T-helper 2 cell treated with Interferon-gamma antibody and Interleukin-4, amounts not matched to agents 5 μg/mL and 100 μg/mL, for 36 hours (primary cell): ENCODE measurements around the gene SLC6A2.

Experiments
- DNase-seq: peaks from one replicate; pipeline ENCODE4 v3.0.0; 2021; ENCODE audit warnings: low spot score
- H3K27ac Mint-ChIP-seq: one replicate; pipeline ENCODE4 v1.8.0; 2021; ENCODE audit warnings: mild to moderate bottlenecking, mixed read lengths
- H3K27me3 Mint-ChIP-seq: one replicate; pipeline ENCODE4 v1.8.0; 2021; ENCODE audit warnings: low read depth, mixed read lengths
- H3K36me3 Mint-ChIP-seq: one replicate; pipeline ENCODE4 v1.8.0; 2021; ENCODE audit warnings: low read depth, mixed read lengths
- H3K4me1 Mint-ChIP-seq: one replicate; pipeline ENCODE4 v1.8.0; 2021; ENCODE audit warnings: low read depth, mixed read lengths
- H3K4me3 Mint-ChIP-seq: one replicate; pipeline ENCODE4 v1.8.0; 2022; ENCODE audit warnings: mild to moderate bottlenecking, moderate library complexity, mixed read lengths
- H3K9me3 Mint-ChIP-seq: one replicate; pipeline ENCODE4 v1.8.0; 2021; ENCODE audit warnings: mixed read lengths

The SLC6A2 gene

GRCh38 chr16:55671206-55671973, 15.6 kb downstream of the SLC6A2 start:
- no peak for DNase-seq

GRCh38 chr16:55671974-55672280, 16.1 kb downstream of the SLC6A2 start:
- Mint-ChIP-seq H3K36me3 (no peaks in the 10 kb centered on the region), H3K9me3 (no peaks in the 10 kb centered on the region), H3K4me1 (no peaks in the 10 kb centered on the region), H3K4me3 (no peak overlapping the region), H3K27me3 (no peaks in the 10 kb centered on the region), H3K27ac (no peak overlapping the region)
- DNase-seq: no peak

More at GRCh38 chr16:55671206-55671973, 15.6 kb downstream of the SLC6A2 start:
- Mint-ChIP-seq H3K9me3 (no peaks in the 10 kb centered on the region), H3K27ac (no peak overlapping the region), H3K36me3 (no peaks in the 10 kb centered on the region), H3K27me3 (no peaks in the 10 kb centered on the region), H3K4me1 (no peaks in the 10 kb centered on the region), H3K4me3 (no peak overlapping the region)

GRCh38 chr16:55672471-55672870, 16.7 kb downstream of the SLC6A2 start:
- Mint-ChIP-seq H3K27me3 (no peaks in the 10 kb centered on the region), H3K4me1 (no peaks in the 10 kb centered on the region), H3K36me3 (no peaks in the 10 kb centered on the region), H3K27ac (no peak overlapping the region), H3K4me3 (no peak overlapping the region), H3K9me3 (no peaks in the 10 kb centered on the region)
- no peak for DNase-seq

- H3K9me3 Mint-ChIP-seq: no peaks in the 10 kb centered on the region
- no peak overlapping the region for H3K4me3 Mint-ChIP-seq
- no peak for DNase-seq
- H3K36me3 Mint-ChIP-seq: no peaks in the 10 kb centered on the region
- H3K27ac Mint-ChIP-seq: no peak overlapping the region
- H3K27me3 Mint-ChIP-seq: no peaks in the 10 kb centered on the region
- H3K4me1 Mint-ChIP-seq: no peaks in the 10 kb centered on the region
Observed at GRCh38 chr16:55678161-55678821, 22.5 kb downstream of the SLC6A2 start.

GRCh38 chr16:55682086-55682485, 26.3 kb downstream of the SLC6A2 start:
- Mint-ChIP-seq H3K4me1 (no peaks in the 10 kb centered on the region), H3K27ac (no peak overlapping the region), H3K9me3 (no peaks in the 10 kb centered on the region), H3K27me3 (no peaks in the 10 kb centered on the region), H3K4me3 (no peak overlapping the region), H3K36me3 (no peaks in the 10 kb centered on the region)
- no peak for DNase-seq

GRCh38 chr16:55685973-55686372, 30.2 kb downstream of the SLC6A2 start:
- H3K36me3 Mint-ChIP-seq: no peaks in the 10 kb centered on the region
- no peaks in the 10 kb centered on the region for H3K9me3 Mint-ChIP-seq
- H3K4me3 Mint-ChIP-seq: no peak overlapping the region
- H3K4me1 Mint-ChIP-seq: no peaks in the 10 kb centered on the region
- no peak for DNase-seq
- no peak overlapping the region for H3K27ac Mint-ChIP-seq
- H3K27me3 Mint-ChIP-seq: no peaks in the 10 kb centered on the region

- H3K9me3 Mint-ChIP-seq: no peaks in the 10 kb centered on the region
- H3K4me3 Mint-ChIP-seq: no peak overlapping the region
- no peaks in the 10 kb centered on the region for H3K27me3 Mint-ChIP-seq
- DNase-seq: no peak
- H3K27ac Mint-ChIP-seq: no peak overlapping the region
- no peaks in the 10 kb centered on the region for H3K36me3 Mint-ChIP-seq
- H3K4me1 Mint-ChIP-seq: no peaks in the 10 kb centered on the region
Observed at GRCh38 chr16:55686671-55687070, 30.9 kb downstream of the SLC6A2 start.

- Mint-ChIP-seq H3K27ac (no peak overlapping the region), H3K9me3 (no peaks in the 10 kb centered on the region), H3K4me3 (no peak overlapping the region), H3K27me3 (no peaks in the 10 kb centered on the region), H3K36me3 (no peaks in the 10 kb centered on the region), H3K4me1 (no peaks in the 10 kb centered on the region)
- no peak for DNase-seq
Observed at GRCh38 chr16:55687802-55688201, 32.0 kb downstream of the SLC6A2 start.

GRCh38 chr16:55690841-55691240, 35.1 kb downstream of the SLC6A2 start:
- H3K36me3 Mint-ChIP-seq: no peaks in the 10 kb centered on the region
- no peak overlapping the region for H3K27ac Mint-ChIP-seq
- H3K4me3 Mint-ChIP-seq: no peak overlapping the region
- no peaks in the 10 kb centered on the region for H3K9me3 Mint-ChIP-seq
- no peaks in the 10 kb centered on the region for H3K4me1 Mint-ChIP-seq
- DNase-seq: no peak
- no peaks in the 10 kb centered on the region for H3K27me3 Mint-ChIP-seq

- Mint-ChIP-seq H3K4me3 (no peak overlapping the region), H3K9me3 (no peaks in the 10 kb centered on the region), H3K27me3 (no peaks in the 10 kb centered on the region), H3K36me3 (no peaks in the 10 kb centered on the region), H3K4me1 (no peaks in the 10 kb centered on the region), H3K27ac (no peak overlapping the region)
- DNase-seq: no peak
Observed at GRCh38 chr16:55691771-55692170, 36.0 kb downstream of the SLC6A2 start.

- Mint-ChIP-seq H3K4me1 (no peaks in the 10 kb centered on the region), H3K4me3 (no peak overlapping the region), H3K27me3 (peaks cover 3% of the 10 kb centered on the region), H3K27ac (no peak overlapping the region), H3K9me3 (no peaks in the 10 kb centered on the region), H3K36me3 (no peaks in the 10 kb centered on the region)
- no peak for DNase-seq
Observed at GRCh38 chr16:55695595-55695994, 39.8 kb downstream of the SLC6A2 start.

GRCh38 chr16:55697867-55698266, 42.1 kb downstream of the SLC6A2 start:
- Mint-ChIP-seq H3K27me3 (peaks cover 3% of the 10 kb centered on the region), H3K4me1 (peaks cover 4% of the 10 kb centered on the region), H3K27ac (no peak overlapping the region), H3K9me3 (no peaks in the 10 kb centered on the region), H3K36me3 (no peaks in the 10 kb centered on the region), H3K4me3 (no peak overlapping the region)
- DNase-seq: no peak

- H3K36me3 Mint-ChIP-seq: no peaks in the 10 kb centered on the region
- no peaks in the 10 kb centered on the region for H3K9me3 Mint-ChIP-seq
- H3K27ac Mint-ChIP-seq: no peak overlapping the region
- H3K4me3 Mint-ChIP-seq: no peak overlapping the region
- H3K4me1 Mint-ChIP-seq: peaks cover 7% of the 10 kb centered on the region
- no peak for DNase-seq
- H3K27me3 Mint-ChIP-seq: peaks cover 3% of the 10 kb centered on the region
Observed at GRCh38 chr16:55698331-55698730, 42.5 kb downstream of the SLC6A2 start.

- Mint-ChIP-seq H3K36me3 (no peaks in the 10 kb centered on the region), H3K27ac (no peak overlapping the region), H3K4me3 (no peak overlapping the region), H3K4me1 (peaks cover 7% of the 10 kb centered on the region), H3K9me3 (no peaks in the 10 kb centered on the region), H3K27me3 (peaks cover 3% of the 10 kb centered on the region)
- no peak for DNase-seq
Observed at GRCh38 chr16:55698946-55699345, 43.2 kb downstream of the SLC6A2 start.

- H3K27ac Mint-ChIP-seq: no peak overlapping the region
- no peak overlapping the region for H3K4me3 Mint-ChIP-seq
- no peaks in the 10 kb centered on the region for H3K9me3 Mint-ChIP-seq
- no peaks in the 10 kb centered on the region for H3K36me3 Mint-ChIP-seq
- peaks cover 7% of the 10 kb centered on the region for H3K4me1 Mint-ChIP-seq
- DNase-seq: no peak
- H3K27me3 Mint-ChIP-seq: peaks cover 3% of the 10 kb centered on the region
Observed at GRCh38 chr16:55699616-55700015, 43.8 kb downstream of the SLC6A2 start.
